ENCODE data around the gene ZNF330. TPM values are rescaled to one million over a fixed set of nuclear protein-coding genes. Genes with fewer than 3 reads are reported as not detected.
"Not testable (repeated sequence)": the region's sequence is repeated elsewhere in the genome, so short reads cannot be mapped to it uniquely, and the experiment has no call there.

ZNF330 gene
- 114 TPM for total RNA-seq
- long read RNA-seq, transcript ZNF330-207 (2 exons, 733 nt): major isoform, 6 of 14 reads
- long read RNA-seq, partial matches to known transcripts: 4 of 14 reads
- long read RNA-seq, other reads (novel, unspliced or antisense): 4 of 14 reads

GRCh38 chr4:141220691-141221659, at the start of gene ZNF330:
ZNF330 (plus strand) TSS chr4:141220895; CDS start chr4:141222372, 1,477 bp downstream.
- peak; percentile 95 for DNase-seq (ENCODE audit: low spot score)
- intact Hi-C loops (cut with DNase I): no loop called here

- intact Hi-C loops (cut with DNase I): no loop called here
- no peak for DNase-seq (ENCODE audit: low spot score)
Measured at GRCh38 chr4:141174457-141174856, 46.2 kb upstream of the ZNF330 start.

- DNase-seq (ENCODE audit: low spot score): no peak
- intact Hi-C loops (cut with DNase I): no loop called here
Measured at GRCh38 chr4:141177171-141177570, 43.5 kb upstream of the ZNF330 start.

- no peak for DNase-seq (ENCODE audit: low spot score)
- intact Hi-C loops (cut with DNase I): no loop called here
Measured at GRCh38 chr4:141179474-141180373, 41.0 kb upstream of the ZNF330 start.

- intact Hi-C loops (cut with DNase I): no loop called here
- no peak for DNase-seq (ENCODE audit: low spot score)
Measured at GRCh38 chr4:141180991-141181761, 39.5 kb upstream of the ZNF330 start.

GRCh38 chr4:141183491-141183890, 37.2 kb upstream of the ZNF330 start:
- DNase-seq (ENCODE audit: low spot score); intact Hi-C loops (cut with DNase I): not testable (repeated sequence)

- intact Hi-C loops (cut with DNase I): no loop called here
Measured at GRCh38 chr4:141192564-141192963, 28.1 kb upstream of the ZNF330 start.

GRCh38 chr4:141193516-141194034, 27.1 kb upstream of the ZNF330 start:
- DNase-seq (ENCODE audit: low spot score): no peak
- intact Hi-C loops (cut with DNase I): no loop called here

More at GRCh38 chr4:141192564-141192963, 28.1 kb upstream of the ZNF330 start:
- no peak for DNase-seq (ENCODE audit: low spot score)

- intact Hi-C loops (cut with DNase I): no loop called here
- DNase-seq (ENCODE audit: low spot score): no peak
Measured at GRCh38 chr4:141195095-141195707, 25.5 kb upstream of the ZNF330 start.

- no peak for DNase-seq (ENCODE audit: low spot score)
- intact Hi-C loops (cut with DNase I): no loop called here
Measured at GRCh38 chr4:141196227-141196933, 24.3 kb upstream of the ZNF330 start.

- intact Hi-C loops (cut with DNase I): no loop called here
- no peak for DNase-seq (ENCODE audit: low spot score)
Measured at GRCh38 chr4:141207961-141208360, 12.7 kb upstream of the ZNF330 start.

- intact Hi-C loops (cut with DNase I): no loop called here
- DNase-seq (ENCODE audit: low spot score): no peak
Measured at GRCh38 chr4:141210168-141210567, 10.5 kb upstream of the ZNF330 start.

GRCh38 chr4:141213550-141213991, 7.1 kb upstream of the ZNF330 start:
- no peak for DNase-seq (ENCODE audit: low spot score)
- intact Hi-C loops (cut with DNase I): no loop called here

GRCh38 chr4:141215030-141215429, 5.7 kb upstream of the ZNF330 start:
- DNase-seq (ENCODE audit: low spot score): no peak
- intact Hi-C loops (cut with DNase I): loop anchor here (5.0 kb wide), 1 partner anchor 58 kb away; no protein-coding TSS in a partner anchor

GRCh38 chr4:141216002-141216761, 4.5 kb upstream of the ZNF330 start:
- intact Hi-C loops (cut with DNase I): loop anchor here (5.0 kb wide), 1 partner anchor 59 kb away; no protein-coding TSS in a partner anchor
- DNase-seq (ENCODE audit: low spot score): no peak

- DNase-seq (ENCODE audit: low spot score): no peak
- intact Hi-C loops (cut with DNase I): no loop called here
Measured at GRCh38 chr4:141220271-141220670, 424 bp upstream of the ZNF330 start.

- no peak for DNase-seq (ENCODE audit: low spot score)
- intact Hi-C loops (cut with DNase I): no loop called here
Measured at GRCh38 chr4:141223418-141223817, 2.7 kb downstream of the ZNF330 start.
